Choroid plexus epithelial cell (primary cell): Measurements from ENCODE around the gene CIB4.

Experiments
- DNase-seq: peaks from one replicate; pipeline ENCODE4 v3.0.0-alpha.2; 2010; ENCODE audit warnings: low read depth
- H3K4me3 ChIP-seq: 2 replicates; pipeline ENCODE4 v1.5.1; 2011; ENCODE audit warnings: low read depth, mild to moderate bottlenecking, control low read depth, low read length, moderate library complexity
- CTCF ChIP-seq: conservative IDR thresholded peaks from 2 replicates; pipeline ENCODE4 v1.5.1; 2011; ENCODE audit warnings: low read depth, mild to moderate bottlenecking, control low read depth, inconsistent platforms, low read length, moderate library complexity

CIB4 gene

GRCh38 chr2:26579723-26580040, 61.5 kb downstream of the CIB4 start:
- TF ChIP-seq CTCF = no peak
- no peak overlapping the region for H3K4me3 ChIP-seq
- DNase-seq = no peak

DNA sequence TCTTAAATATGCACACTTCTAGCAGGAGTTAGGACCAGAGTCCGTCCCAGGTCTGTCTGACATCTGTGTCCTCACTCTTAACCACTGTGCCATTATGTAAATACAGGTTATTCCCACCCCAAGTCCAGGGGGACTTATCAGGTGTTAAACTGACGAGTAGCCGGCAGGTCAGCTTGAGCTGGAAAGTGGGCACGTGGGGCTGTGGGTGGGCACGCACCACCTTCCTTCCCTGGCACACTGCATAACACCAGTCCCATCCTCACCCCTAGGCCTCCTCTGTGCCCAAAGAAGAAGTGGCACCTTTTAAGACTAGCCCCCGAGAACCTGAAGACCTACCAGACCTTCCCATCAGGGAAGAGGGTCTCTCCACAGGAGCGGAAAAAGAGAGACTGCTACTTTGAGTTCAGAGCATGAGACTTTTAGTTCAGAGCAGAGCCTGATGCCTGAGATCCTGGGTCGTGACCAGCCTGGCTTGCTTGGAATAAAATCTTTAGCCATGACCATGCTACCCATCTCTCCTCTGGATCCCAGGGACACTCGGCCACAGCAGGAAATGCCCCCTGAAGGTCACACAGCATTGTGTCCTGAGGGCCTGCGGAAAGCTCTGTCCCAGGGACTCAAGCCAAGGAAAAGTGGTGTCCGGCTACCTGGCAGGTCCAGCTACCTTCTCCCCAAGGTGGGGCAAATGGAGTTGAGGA, 62.0 kb downstream of the CIB4 start:
- no peak for DNase-seq
- TF ChIP-seq CTCF = no peak
- no peak overlapping the region for H3K4me3 ChIP-seq

GRCh38 chr2:26578581-26578980, 62.6 kb downstream of the CIB4 start:
- no peak for DNase-seq
- TF ChIP-seq CTCF = no peak

GRCh38 chr2:26578113-26578458, 63.1 kb downstream of the CIB4 start:
- H3K4me3 ChIP-seq = no peak overlapping the region
- no peak for DNase-seq
- TF ChIP-seq CTCF = no peak

More at GRCh38 chr2:26578581-26578980, 62.6 kb downstream of the CIB4 start:
- no peak overlapping the region for H3K4me3 ChIP-seq

DNA sequence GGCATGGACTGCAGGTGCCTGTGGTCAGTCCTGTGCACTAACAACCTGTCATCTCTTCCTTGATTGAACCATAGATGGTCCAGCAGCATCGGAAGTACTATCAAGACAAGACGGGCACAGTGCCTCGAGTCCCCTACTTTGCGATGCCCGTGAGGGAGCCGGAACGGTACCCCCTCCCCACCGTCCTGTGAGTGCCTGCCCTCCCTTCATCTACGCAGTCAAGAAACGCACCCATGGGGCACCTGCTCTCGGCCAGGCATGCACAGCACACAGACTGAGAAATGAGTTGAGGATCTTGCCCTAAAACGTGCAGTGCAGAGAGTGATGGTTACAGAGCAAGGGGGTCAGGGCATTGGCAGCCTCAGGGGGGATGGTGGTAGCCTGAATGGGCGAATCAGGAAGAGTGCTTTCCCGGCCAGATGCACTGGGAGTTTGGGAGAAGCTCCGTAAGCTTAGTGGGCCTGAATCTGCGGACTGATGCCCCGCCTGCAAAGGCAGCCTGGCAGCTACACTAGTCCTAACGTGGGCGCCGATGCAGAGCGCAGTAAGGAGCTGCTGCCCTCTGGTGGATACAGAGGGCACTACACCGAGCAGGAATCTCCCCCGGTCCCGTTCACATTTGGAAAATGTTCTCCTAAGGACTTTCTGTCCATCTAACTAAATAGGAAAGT, 63.6 kb downstream of the CIB4 start:
- TF ChIP-seq CTCF = peak; percentile 95
- no peak overlapping the region for H3K4me3 ChIP-seq
- peak; percentile 65 for DNase-seq

DNA sequence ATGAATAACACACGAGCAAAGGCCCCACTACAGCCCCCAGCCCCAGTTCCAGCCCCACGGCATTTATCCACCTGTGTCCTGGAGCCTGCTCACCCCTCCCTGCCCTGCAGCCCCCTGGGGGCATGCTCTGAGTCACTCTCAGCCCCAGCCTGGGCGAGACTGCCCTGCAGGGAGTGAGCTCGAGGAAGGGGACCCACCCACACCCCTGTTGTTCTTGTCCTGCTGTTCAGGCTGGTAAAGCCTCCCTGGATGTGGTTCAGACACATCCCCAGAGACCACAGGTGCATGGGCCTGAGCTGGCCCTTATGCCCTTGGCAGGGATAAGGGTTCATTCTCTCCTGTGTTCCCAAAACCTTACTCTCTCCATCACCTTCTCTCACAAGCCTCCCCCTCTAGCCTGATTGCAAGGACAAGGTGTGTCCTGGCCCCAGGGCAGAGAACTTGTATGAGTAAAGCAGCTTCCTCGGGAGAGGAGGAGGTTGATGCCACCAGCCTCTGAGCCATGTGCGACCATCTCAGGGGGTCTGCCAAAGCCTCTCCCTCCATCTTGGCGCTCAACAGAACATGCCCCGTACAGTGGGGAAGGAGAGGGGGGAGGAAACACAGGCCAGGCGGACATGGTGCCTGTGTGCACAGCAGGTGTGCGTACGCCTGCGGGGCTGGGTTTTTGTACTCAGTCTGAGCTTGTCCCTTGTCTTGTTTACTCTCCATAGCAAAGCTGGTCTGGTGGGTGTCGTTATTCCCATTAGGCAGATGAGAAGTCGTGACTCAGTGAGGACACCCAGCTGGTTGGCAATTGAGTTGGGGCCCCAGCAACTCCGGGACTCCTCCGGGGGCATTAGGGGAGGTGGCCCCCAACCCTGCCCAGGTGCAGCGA, 64.4 kb downstream of the CIB4 start:
- DNase-seq = no peak
- TF ChIP-seq CTCF = no peak
- H3K4me3 ChIP-seq = no peak overlapping the region
